HG02678 (cell line): ENCODE results near the gene HIVEP3.

ENCODE experiments used
- ATAC-seq: cut with Tn5 transposase; IDR thresholded peaks from one replicate; pipeline ENCODE4 v1.9.1; 2021; ENCODE audit warnings: mild to moderate bottlenecking, moderate library complexity; ENCODE audit not compliant: unreplicated experiment

The HIVEP3 gene

GRCh38 chr1:41792485-41792770, 126.3 kb downstream of the HIVEP3 start:
- ATAC-seq, result no peak

- no peak for ATAC-seq
Observed at GRCh38 chr1:41791667-41792484, 126.8 kb downstream of the HIVEP3 start.

GRCh38 chr1:41790351-41790750, 128.4 kb downstream of the HIVEP3 start:
- ATAC-seq, result no peak

GRCh38 chr1:41789661-41790330, 128.9 kb downstream of the HIVEP3 start:
- ATAC-seq, result no peak

- no peak for ATAC-seq
Observed at GRCh38 chr1:41788427-41788826, 130.3 kb downstream of the HIVEP3 start.

GRCh38 chr1:41784531-41785274, 134.0 kb downstream of the HIVEP3 start:
- ATAC-seq, result no peak

GRCh38 chr1:41783189-41783639, 135.5 kb downstream of the HIVEP3 start:
- no peak for ATAC-seq

GRCh38 chr1:41780916-41781315, 137.8 kb downstream of the HIVEP3 start:
- ATAC-seq, result no peak

- no peak for ATAC-seq
Observed at GRCh38 chr1:41780322-41780721, 138.4 kb downstream of the HIVEP3 start.

- ATAC-seq, result no peak
Observed at GRCh38 chr1:41779360-41779759, 139.4 kb downstream of the HIVEP3 start.

- ATAC-seq, result no peak
Observed at GRCh38 chr1:41777695-41778094, 141.0 kb downstream of the HIVEP3 start.

- no peak for ATAC-seq
Observed at GRCh38 chr1:41776891-41777441, 141.8 kb downstream of the HIVEP3 start.

GRCh38 chr1:41775956-41776585, 142.7 kb downstream of the HIVEP3 start:
- ATAC-seq, result no peak

- no peak for ATAC-seq
Observed at GRCh38 chr1:41774471-41774990, 144.2 kb downstream of the HIVEP3 start.

GRCh38 chr1:41773842-41774241, 144.9 kb downstream of the HIVEP3 start:
- no peak for ATAC-seq

GRCh38 chr1:41773144-41773591, 145.6 kb downstream of the HIVEP3 start:
- no peak for ATAC-seq

GRCh38 chr1:41769068-41769467, 149.7 kb downstream of the HIVEP3 start:
- no peak for ATAC-seq

- no peak for ATAC-seq
Observed at GRCh38 chr1:41768583-41768982, 150.1 kb downstream of the HIVEP3 start.

GRCh38 chr1:41767534-41768525, 150.9 kb downstream of the HIVEP3 start:
- ATAC-seq, result no peak
